SKM-1 treated with dmso at 0.1 percent for 144 hours (cell line): ENCODE data around the gene NATD1.
"Not testable (repeated sequence)": the region's sequence is repeated elsewhere in the genome, so short reads cannot be mapped to it uniquely, and the experiment has no call there.

Experiments used
- DNase-seq: peaks from one replicate; lab custom pipeline; 2025; ENCODE audit not compliant: unreplicated experiment; lab: John Stamatoyannopoulos, UW

The NATD1 gene

DNA sequence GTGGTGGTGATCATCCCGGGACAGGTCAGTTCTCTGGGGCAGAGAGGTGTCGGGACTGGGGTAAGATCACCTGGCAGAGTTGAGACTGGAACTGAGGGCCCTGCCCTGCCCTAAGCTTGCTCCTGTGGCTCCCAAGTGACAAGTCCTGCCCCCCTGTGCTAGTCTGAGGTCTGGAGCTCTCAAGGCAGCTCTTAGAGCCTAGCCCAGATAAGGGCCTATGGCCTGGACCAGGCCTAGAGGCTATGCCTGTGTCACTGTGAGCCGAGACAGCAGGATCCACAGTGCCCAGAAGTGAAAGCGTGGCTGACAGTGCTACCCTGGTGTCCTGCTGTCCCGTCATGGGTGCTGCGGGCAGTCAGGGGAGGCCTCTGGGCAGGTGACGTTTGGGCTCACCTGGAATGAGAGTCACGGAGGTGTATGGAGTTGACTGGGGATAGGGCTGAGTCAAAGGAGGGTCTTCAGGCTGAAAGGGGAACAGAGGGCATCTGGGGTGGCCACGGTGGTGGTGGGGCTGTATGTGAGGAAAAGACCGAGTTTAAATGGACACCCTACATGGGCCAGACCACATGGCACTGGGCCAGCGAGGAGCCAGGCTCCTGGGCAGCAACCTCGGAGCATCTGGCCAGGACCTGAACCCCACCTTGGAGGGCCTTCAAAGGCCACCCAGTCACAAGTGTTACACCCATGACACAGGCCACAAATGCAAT lies 5.5 kb downstream of the NATD1 start:
- DNase-seq, result no peak

DNA sequence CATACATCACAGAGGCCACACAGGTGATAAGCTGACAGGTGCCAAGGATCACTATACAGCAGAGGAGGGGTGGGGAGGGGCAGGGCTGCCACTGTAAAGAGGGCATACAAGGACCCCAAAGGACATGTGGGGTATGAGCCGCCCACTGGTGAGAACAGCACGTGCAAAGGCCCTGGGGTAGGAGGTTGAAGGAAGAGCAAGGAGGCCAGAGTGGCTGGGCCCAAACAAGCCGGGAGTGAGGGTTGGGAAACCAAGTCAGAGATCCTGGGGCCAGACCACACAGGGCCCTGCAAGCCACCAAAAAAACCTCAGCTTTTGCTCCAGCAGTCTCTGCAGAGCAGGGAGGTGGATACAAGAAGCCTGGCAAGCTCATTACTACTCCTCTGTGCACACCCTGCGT lies 6.5 kb downstream of the NATD1 start:
- DNase-seq, result no peak

DNA sequence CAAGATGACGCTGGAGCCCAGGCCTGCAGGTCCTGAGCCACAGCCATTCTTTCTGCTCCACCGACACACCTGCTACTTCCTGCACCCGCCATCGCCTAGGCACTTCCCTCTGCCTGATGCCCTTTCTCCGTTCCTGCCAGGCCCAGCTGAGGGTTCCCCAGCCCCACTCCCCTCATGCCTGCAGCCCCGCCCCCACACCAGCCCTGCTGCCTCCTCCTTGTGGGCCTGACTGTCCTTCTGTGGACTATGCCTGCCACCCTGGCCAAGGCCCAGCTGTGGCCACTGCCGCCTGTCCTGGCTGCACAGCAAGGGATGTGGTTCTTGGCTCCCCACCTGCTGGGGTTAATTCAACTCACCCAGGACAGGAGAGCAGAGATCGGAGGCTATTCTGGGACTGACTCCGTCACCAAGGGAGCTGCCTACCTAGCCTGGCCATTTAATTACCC lies 7.5 kb downstream of the NATD1 start:
- DNase-seq, result no peak

DNA sequence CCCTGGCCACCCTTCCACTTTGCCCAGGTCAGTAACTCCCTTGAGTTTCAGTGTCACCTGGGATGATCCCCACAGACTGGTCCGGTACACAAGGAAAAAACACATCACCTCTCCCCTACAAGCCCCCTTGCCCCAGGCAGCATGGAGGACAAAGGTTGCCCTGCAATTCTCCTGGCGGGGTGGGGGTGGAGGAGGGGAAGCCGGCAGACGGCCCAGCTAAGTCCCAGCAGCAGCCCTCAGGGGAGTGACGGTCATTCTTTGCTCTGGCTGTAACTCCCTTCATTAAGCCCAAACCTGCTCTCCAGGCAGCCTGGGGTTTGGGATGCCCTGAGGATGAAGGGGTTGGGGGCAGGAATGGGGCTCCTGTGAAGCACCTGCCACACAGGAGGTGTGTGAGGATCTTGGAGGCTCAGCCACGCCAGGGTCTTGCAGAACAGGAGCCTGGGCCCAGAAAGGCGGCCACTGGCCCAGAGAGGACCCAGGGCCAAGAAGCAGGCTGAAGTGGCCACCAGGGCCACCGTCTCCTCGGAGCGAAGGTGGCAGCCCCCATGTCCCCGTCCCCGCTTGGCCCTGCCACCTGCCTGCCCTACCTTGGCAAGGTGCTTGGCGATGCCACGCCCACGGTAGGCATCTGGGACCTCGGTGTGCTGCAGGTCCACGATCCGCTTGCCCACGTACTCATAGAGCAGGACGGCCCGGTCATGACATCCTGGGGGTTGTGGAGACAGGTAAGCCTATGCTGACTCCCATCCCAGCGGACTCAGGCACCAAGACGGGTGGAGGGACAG lies 9.5 kb downstream of the NATD1 start:
- no peak for DNase-seq

DNA sequence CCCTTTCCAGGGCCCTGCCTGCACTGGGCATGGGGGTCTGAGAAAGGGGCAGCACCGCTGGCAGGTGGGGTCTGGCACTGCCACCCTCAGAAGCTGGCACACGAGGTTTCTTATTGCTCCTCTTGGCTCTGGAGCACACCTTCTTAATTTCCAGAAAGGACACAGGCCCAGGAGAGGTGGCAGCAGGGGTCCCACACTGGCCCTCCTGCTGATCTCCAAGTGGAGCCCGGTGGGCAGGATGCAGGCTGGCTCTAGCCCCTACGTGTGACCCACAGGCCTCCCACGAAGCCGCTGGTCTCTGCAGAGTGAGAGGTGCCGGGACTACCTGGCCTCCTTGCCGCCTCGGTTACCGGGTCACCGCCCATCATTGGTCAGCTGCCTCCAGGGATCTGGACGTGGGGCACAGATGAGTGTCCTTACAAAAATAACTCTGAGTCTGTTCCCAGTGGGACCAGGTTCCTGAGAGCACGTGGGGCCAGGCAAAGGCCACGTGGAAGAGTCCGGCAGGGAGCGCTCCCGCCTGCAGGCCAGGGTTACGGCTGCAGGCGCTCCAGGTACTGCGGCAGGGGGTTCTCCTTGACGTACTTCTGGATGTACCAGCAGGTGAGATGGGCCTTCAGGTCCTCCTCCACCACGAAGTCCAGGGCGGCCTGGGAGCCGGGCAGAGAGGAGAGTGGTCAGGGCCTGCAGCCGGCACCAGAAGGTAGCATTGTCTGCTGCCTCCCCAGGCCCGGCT lies 10.3 kb downstream of the NATD1 start:
- no peak for DNase-seq

DNA sequence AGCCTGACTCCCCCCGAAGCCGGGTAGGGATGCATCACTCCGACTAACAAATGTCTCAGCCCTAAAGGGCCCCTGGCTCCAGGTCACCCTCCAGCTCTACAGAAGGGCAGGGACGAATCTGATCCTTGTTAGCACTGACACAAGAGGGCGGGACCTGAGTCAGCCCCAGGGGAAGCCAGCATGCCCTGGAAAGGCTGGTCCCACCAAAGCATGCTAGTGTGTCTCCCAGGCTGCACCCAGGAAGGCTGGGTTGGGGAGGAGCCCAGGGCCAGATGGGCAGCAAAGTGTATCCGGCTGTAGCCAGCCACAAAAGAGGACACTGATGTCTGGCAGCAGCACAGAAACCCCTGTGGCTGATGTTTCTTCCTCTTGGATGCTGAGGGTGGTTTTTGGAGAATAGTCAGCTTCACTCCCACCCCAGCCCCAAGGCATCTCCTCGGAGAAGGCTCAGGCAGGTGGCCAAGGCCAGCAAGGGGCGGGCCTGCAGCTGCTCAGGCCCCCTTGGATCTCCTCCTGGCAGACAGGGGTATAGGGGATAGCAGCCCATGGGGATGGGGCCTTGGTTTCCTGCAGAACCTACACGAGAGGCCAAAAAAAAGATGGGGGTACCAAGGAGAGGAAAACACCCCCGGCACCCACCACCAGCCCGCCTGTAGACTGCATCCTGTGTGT lies 11.0 kb downstream of the NATD1 start:
- no peak for DNase-seq

DNA sequence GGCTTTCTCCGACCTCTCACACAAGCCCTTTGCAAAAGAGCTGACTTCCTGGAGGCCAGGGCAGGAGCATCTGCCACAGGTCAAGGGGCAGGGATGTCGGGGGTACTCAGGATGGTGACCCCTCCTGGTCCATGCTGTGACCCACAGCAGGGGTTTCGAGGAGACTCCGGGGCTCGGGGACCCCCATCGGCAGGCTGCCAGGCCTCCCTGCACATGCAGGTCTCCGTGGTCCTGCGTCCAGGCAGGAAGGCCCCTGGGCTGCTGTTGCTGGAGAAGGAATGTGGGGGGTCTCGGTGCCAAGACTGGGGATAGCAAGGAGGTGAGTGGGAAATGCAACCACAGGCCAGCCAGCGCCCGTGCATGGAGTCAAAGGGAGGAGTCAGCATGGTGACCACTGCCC lies 11.6 kb downstream of the NATD1 start:
- DNase-seq, result no peak

DNA sequence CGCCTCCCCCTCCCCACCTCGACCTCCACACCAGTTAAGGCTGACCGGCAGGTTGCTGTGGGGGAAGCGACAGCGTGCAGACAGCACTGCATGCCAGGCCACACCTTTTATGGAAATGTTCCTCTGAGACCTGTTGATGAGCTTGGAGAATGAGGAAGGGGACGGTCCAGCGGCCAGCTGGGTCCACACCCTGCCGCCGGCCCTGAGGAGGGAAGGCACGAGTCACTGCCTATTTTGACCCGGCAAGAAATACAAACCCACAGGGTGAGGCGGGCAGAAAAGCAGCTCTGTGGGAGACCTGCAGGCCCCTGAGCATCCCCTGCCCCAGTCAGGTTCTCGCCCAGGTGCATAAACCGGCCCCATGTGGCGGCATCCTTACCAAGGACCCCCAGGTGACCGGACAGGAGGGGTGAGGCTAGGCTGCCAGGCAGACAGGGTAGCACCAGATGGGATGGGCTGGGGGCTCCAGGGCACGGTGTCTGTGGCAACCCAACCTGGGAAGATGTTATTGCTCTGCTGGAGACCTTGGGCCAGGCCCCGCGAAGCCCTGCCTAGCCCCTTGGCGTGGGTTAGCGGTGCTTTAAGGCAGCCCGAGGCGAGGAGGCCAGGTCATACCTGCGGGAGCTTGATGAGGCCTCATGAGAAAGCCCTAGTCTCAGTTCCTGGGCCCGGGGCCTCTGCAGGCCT lies 12.7 kb downstream of the NATD1 start:
- no peak for DNase-seq

DNA sequence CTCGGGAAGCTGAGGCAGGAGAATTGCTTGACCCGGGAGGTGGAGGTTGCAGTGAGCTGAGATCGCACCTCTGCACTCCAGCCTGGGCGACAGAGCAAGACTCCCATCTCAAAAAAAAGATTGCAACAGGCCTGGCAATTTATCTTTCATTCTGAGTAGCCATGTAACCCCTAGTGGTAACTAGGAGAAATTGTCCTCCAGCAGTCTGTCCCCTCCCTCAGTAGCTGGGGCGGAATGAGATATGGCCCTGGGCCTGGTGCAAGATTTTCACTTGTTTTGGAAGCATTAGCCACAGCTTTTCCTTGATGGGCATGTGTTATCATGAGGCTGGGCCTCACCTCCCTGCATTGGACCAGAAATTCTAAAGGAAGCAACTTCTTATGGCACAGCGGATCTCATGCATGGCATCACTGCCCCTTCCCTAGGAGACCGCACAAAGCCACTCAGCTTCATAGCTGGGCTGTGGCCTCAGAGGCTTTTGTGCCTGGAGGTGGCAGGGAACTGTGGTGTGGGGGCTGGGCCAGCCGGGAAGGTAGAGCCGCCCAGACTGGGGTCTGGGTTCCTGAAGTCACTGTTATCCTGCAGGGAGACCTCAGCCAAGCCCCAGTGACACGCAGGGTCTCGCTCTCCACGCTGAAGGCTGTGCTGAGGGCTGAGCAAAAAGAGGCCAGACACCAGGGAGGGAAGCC lies 13.4 kb downstream of the NATD1 start:
- DNase-seq, result peak; percentile 57

DNA sequence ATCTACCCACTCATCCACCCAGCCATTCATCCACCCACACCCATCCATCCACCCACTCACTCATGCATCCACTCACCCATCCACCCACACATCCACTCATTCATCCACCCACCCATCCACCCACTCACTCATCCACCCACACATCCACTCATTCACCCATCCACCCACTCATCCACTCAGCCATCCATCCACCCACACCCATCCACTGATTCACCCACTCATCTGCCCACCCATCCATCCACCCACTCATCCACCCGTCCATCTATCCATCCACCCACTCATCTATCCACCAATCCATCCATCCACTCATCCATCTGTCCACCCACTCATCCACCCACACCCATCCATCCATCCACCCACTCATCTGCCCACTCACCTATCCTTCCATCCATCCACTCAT lies 17.3 kb downstream of the NATD1 start:
- DNase-seq, result no peak

DNA sequence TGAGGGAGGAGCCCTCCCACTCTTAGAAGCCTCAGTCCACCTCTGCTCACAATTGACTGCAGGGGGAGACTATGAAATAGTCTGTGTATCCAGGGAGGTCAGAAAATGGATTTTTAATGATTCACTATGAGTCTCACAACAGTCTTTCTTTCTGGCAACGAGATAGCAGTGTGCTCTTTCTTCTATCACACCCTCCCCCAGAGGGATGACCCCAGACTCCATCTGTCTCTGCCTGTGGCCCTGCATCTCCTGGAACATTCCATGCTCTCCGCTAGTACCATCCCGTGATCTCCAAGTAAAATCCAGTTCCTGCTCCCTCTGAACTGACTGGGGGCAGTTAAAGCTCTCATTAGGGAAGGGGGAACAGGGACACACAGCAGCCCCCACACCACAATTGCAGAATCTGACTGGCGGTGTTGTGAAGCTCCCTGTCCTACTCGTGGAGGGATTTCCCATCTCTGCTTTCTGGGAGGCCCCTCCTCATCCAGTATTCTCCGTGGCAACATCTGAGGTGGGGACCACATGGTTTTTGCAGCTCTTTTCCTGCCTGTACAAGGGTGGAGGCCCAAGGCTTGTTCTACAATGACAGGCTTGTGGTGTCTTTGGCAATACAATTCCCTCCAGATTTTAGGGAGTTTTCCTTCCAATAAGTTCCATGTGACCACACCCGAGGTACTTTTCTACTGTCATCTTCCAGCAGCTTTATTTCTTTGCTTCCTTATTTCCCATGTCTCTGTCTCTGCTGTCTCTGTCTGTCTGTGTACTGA lies 19.4 kb downstream of the NATD1 start:
- DNase-seq, result no peak

DNA sequence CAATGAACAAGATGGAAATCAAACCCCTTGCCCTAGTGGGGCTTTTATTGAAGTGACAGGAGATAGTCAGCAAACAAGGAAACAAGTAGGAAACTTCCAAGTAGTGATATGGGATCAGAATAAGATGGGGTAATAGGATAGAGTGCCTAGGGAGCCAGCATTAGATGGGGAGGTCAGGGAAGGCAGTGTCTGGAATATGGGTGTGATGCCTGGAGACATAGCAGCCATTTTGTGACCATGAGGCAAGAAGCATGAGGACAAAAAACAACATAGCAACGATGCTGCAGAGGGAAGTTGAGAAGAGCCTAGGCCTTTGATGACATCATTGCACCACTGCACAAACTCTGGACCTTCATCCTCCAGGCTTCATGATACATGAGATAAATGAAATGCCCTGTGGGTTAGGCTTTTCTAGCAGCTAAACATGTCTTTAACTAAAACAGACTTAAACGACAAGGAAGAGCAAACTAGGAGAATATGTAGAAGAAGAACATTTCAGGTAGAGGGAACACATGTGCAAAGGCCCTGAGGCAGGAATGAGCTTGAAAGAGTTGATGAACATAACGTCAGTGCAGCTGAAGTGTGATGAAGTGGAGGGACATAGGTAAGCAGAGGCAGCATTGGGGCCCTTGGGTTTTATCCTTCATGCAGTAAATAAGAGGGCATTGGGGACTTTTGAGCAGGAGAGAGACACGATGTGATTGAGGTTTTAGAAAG lies 21.0 kb downstream of the NATD1 start:
- no peak for DNase-seq

DNA sequence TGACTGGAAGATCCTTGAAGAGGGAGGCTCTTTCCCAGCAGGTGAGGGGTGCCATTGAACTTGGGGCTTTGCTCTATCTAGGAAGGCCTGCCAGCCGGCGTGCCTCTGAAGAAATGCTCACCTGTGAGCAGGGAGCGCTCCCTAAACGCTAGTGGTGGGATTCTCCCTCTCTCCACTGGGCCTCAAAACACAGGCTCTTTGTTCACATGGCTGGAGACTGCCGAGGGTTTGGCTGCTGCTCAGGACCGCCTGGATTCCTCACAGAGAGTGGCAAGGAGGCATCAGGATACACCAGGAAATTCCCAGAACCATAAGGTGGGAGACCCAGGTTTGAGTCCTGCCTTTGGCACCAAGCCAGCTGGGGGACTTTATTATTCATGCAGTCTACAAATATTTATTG lies 21.7 kb downstream of the NATD1 start:
- DNase-seq, result no peak

DNA sequence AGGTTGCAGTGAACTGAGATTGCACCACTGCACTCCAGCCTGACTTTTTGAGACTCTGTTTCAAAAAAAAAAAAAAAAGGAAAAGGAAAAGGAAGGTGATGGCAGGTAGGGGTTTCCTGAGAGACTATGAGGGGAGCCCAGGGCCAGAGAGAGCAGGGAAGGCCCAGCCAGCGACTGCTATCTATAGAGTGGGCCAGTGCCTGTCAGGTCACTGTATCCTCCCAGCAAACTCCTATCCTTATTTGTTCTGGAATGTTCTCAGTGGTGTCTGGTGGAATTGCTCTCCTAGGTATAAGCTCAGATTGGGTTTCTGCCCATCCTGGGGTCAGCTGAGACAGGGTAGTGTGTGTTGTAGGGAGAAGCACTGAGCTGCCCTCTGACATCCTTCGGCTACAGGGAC lies 24.4 kb downstream of the NATD1 start:
- DNase-seq, result no peak

DNA sequence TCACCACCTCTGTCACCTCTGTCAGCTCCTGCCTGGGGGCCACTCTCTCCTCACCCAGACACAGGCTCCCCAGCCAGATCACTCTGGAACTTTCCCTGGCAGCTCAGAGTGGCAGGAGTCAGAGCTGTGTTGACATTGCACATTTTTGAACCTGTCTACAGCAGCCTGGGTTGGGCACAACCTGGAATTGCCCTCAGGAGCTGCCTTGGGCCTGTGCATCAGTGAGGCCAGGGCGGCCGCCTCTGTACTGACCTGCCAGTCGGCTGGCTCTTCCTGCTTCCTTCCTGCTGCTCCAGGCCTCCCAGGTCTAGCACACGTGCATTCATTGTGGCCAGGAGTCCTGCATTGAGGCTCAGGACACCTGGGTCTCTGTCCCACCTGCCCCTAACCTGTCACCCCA lies 25.1 kb downstream of the NATD1 start:
- DNase-seq, result no peak

DNA sequence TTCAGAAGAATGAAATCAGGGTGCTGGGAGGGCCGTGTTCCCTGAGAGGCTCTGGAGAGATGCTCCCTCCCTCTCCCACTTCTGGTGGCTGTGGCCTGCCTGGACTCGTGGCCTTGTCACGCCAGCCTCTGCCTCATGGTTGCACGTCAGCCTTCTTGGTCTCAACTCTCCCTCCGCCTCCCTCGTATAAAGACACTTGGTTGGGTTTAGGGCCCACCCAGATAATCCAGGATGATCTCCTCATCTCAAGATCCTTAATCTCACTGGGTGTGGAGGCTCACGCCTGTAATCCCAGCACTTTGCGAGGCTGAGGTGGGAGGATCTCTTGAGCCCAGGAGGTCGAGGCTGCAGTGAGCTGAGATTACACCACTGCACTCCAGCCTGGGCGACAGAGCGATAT lies 25.9 kb downstream of the NATD1 start:
- not testable (repeated sequence) for DNase-seq

DNA sequence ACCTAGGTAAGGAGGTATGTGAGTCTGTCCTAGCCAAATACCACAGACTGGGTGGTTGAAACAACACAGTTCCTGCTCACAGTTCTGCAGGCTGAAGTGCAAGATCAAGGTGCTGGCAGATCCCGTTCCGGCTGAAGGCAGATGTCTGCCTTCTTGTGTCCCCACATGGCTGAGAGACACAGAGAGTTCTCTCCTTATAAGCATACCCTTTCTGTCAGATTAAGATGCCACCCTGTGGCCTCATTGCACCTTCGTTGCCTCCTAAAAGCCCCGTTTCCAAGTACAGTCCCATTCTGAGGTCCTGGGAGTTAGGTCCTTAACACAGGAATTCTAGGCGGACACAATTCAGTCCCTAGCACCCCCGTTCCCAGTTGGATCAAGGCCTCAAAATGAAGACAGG lies 30.1 kb downstream of the NATD1 start:
- no peak for DNase-seq

DNA sequence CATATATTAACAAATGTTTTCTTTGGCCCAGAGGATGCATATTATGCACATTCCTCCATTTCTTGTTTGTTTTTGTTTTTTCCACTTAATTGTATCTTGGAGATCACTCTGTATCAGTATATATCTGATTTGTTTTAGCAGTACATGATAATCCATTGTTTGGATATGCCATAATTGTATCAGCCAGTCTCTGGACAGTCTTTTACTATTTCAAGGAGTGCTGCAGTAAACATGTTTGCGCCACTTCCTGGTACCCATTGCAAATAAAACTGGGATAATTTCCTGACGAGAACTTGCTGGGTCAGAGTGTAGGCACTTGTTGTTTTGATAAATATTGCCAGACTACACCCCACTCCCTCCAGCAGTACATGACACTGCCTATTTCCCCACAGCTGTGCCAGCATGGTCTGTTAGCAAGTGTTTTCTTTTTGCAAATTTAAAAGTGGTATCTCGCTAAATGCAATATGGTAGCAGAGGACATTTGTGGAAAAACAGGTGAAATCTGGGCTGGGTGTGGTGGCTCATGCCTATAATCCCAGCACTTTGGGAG lies 34.3 kb downstream of the NATD1 start:
- no peak for DNase-seq

DNA sequence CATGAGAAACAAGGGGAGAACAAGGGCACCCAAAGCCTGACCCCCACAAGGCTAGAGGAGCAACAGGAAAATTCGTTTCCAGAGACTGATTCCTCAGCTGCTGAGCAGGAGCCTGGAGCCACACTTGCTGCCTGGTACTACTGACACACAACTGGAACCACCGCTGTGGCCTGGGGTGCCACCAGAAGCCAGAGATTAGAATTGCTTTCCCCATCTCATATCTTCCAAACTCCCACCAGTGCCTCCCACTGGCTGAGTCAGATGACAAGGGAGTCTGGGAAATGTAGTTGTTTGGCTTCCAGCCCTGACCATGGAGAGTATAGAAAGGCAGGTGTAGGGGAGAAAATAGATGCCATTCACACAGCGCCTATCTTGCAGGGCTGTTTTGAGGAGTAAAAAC lies 35.1 kb downstream of the NATD1 start:
- DNase-seq, result no peak
